Measurements from ENCODE around the gene RIPPLY3. TPM values are rescaled to one million over a fixed set of nuclear protein-coding genes. Genes with fewer than 3 reads are reported as not detected.
A peak's percentile ranks its signal among the peaks of the same experiment; 100 is the strongest.

The RIPPLY3 gene
- total RNA-seq, 1 donor from 2014 or later: 3.7 TPM

- DNase-seq (ENCODE audit: extremely low spot score, unreplicated experiment): no peak
- Mint-ChIP-seq H3K27ac (no peak overlapping the region), H3K9me3 (no peaks in the 10 kb centered on the region), H3K4me3 (peak overlapping the region; percentile 82), H3K36me3 (no peaks in the 10 kb centered on the region), H3K4me1 (ENCODE audit: unreplicated experiment) (peaks cover 15% of the 10 kb centered on the region), H3K27me3 (peaks cover 13% of the 10 kb centered on the region)
- TF ChIP-seq CTCF (conservative IDR thresholded peaks at IDR 0.05): peak; percentile 31
These were observed 26.0 kb upstream of the RIPPLY3 start for GRCh38 chr21:36980280-36981048.

DNA sequence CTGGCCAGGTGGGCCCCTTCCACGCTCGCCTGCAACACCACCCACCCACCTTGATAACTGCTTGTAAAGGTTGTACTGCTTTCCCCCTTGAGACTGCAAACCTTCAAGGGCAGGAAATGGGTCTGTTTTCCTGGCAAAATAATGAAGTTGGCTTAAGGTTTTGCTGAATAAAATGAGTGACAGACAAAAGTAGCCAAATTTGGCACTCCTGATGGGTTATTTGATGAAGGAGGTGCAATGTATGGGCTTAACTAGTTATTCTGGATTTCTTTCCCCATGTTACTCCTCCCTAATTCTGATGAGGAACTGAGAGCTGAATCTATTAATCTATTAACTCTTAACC, 25.5 kb upstream of the RIPPLY3 start:
- Mint-ChIP-seq H3K4me1 (ENCODE audit: unreplicated experiment) (peaks cover 15% of the 10 kb centered on the region), H3K4me3 (peak overlapping the region; percentile 82), H3K27ac (no peak overlapping the region), H3K27me3 (peaks cover 13% of the 10 kb centered on the region), H3K9me3 (no peaks in the 10 kb centered on the region), H3K36me3 (no peaks in the 10 kb centered on the region)
- DNase-seq (ENCODE audit: extremely low spot score, unreplicated experiment): no peak
- TF ChIP-seq CTCF (conservative IDR thresholded peaks at IDR 0.05): no peak

DNA sequence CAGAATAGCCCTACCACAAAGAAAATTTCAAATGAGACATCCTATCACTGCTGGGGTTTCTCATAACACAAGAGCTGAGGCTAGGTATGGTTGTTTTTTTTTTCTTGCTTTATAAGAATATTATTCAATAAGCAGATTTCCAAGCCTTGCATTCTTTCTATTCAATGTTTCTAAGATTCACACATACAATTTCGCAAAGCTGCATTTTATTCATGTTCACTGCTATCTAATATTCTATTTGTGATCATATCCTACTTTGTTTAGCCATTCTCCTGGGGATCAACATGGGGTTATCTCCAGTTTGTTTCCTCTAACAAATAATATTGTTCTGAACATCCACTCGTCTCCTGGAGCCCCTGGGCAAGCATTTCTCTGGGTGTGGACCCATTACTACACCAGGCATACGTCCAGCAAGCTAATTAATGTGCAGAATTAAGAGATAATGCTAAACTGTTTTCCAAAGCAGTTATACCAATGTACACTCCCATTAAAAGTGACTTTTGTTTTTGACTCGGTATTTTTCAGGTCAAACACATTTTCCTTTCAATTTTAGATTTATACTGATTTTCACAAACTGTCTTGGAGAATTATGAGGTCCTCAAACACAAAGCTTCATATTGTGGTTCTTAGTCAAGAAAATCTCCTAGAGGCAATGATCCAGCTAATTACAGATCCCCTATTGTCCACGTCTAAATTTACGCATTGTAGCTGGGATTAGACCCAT, 24.4 kb upstream of the RIPPLY3 start:
- no peaks in the 10 kb centered on the region for H3K36me3 Mint-ChIP-seq
- peaks cover 13% of the 10 kb centered on the region for H3K27me3 Mint-ChIP-seq
- DNase-seq (ENCODE audit: extremely low spot score, unreplicated experiment): no peak
- H3K4me3 Mint-ChIP-seq: peak overlapping the region; percentile 28
- no peak for TF ChIP-seq CTCF (conservative IDR thresholded peaks at IDR 0.05)
- no peaks in the 10 kb centered on the region for H3K9me3 Mint-ChIP-seq
- no peak overlapping the region for H3K27ac Mint-ChIP-seq
- H3K4me1 Mint-ChIP-seq (ENCODE audit: unreplicated experiment): peaks cover 9% of the 10 kb centered on the region

- Mint-ChIP-seq H3K27ac (no peak overlapping the region), H3K9me3 (no peaks in the 10 kb centered on the region), H3K36me3 (no peaks in the 10 kb centered on the region), H3K4me1 (ENCODE audit: unreplicated experiment) (peaks cover 9% of the 10 kb centered on the region), H3K4me3 (no peak overlapping the region), H3K27me3 (peaks cover 7% of the 10 kb centered on the region)
- no peak for TF ChIP-seq CTCF (conservative IDR thresholded peaks at IDR 0.05)
- no peak for DNase-seq (ENCODE audit: extremely low spot score, unreplicated experiment)
These were observed 20.5 kb upstream of the RIPPLY3 start for GRCh38 chr21:36985751-36986594.

- H3K27ac Mint-ChIP-seq: peak overlapping the region; percentile 6
- H3K9me3 Mint-ChIP-seq: no peaks in the 10 kb centered on the region
- no peaks in the 10 kb centered on the region for H3K27me3 Mint-ChIP-seq
- no peak for DNase-seq (ENCODE audit: extremely low spot score, unreplicated experiment)
- H3K36me3 Mint-ChIP-seq: no peaks in the 10 kb centered on the region
- no peak for TF ChIP-seq CTCF (conservative IDR thresholded peaks at IDR 0.05)
- peaks cover 7% of the 10 kb centered on the region for H3K4me1 Mint-ChIP-seq (ENCODE audit: unreplicated experiment)
- H3K4me3 Mint-ChIP-seq: peak overlapping the region; percentile 32
These were observed 18.7 kb upstream of the RIPPLY3 start for GRCh38 chr21:36987845-36988244.

All from type B pancreatic cell (in vitro differentiated cells).